HepG2 (cell line): Measurements from ENCODE around the gene MCFD2. TPM values are rescaled to one million over a fixed set of nuclear protein-coding genes. Genes with fewer than 3 reads are reported as not detected.
A peak's percentile ranks its signal among the peaks of the same experiment; 100 is the strongest.

Experiments used
- BCLAF1 ChIP-seq: fragments of 450-650 bp; IDR thresholded peaks from 2 replicates; pipeline ENCODE4 v1.6.1; 2017; ENCODE audit warnings: mild to moderate bottlenecking
- CBX1 ChIP-seq: IDR thresholded peaks from one replicate; pipeline ENCODE4 v1.6.1; 2016; ENCODE audit warnings: antibody characterized with exemption, low read depth
- FOSL1 ChIP-seq: sonication (generic); formaldehyde crosslinking; IDR thresholded peaks from 2 replicates; pipeline ENCODE4 v1.9.0; 2021; ENCODE audit warnings: missing genetic modification reagents, borderline replicate concordance
- NFE2L2 ChIP-seq: fragments of 150-350 bp; IDR thresholded peaks from 2 replicates; pipeline ENCODE4 v1.6.1; 2014; ENCODE audit warnings: low read length
- NFIC ChIP-seq: IDR thresholded peaks from 2 replicates; pipeline ENCODE4 v1.6.1; 2012; ENCODE audit warnings: mild to moderate bottlenecking, low read length, inconsistent platforms
- SMAD1 ChIP-seq: sonication (generic); formaldehyde crosslinking; IDR thresholded peaks from 2 replicates; pipeline ENCODE4 v1.4.0; 2020; ENCODE audit warnings: missing genetic modification reagents, low read depth, mild to moderate bottlenecking, borderline replicate concordance
- STAT5B ChIP-seq: sonication (generic); formaldehyde crosslinking; IDR thresholded peaks from 2 replicates; pipeline ENCODE4 v1.4.0; 2020; ENCODE audit warnings: missing genetic modification reagents
- TBX2 ChIP-seq: sonication (generic); formaldehyde crosslinking; IDR thresholded peaks from 2 replicates; pipeline ENCODE4 v1.5.0; 2020; ENCODE audit warnings: missing genetic modification reagents, mild to moderate bottlenecking, borderline replicate concordance
- ZNF20 ChIP-seq: sonication (generic); formaldehyde crosslinking; IDR thresholded peaks from 2 replicates; pipeline ENCODE4 v1.4.0; 2020; ENCODE audit warnings: mild to moderate bottlenecking, moderate library complexity, missing genetic modification reagents
- ZNF460 ChIP-seq: sonication (generic); formaldehyde crosslinking; IDR thresholded peaks from 2 replicates; pipeline ENCODE4 v1.5.1; 2020; ENCODE audit warnings: missing genetic modification reagents, mild to moderate bottlenecking, borderline replicate concordance
- ZNF503 ChIP-seq: sonication (generic); formaldehyde crosslinking; IDR thresholded peaks from 2 replicates; pipeline ENCODE4 v1.4.0; 2020; ENCODE audit warnings: missing genetic modification reagents
- ZNF549 ChIP-seq: sonication (generic); formaldehyde crosslinking; IDR thresholded peaks from 2 replicates; pipeline ENCODE4 v1.5.0; 2020; ENCODE audit warnings: missing genetic modification reagents
- ZNF720 ChIP-seq: sonication (generic); formaldehyde crosslinking; IDR thresholded peaks from 2 replicates; pipeline ENCODE4 v1.4.0; 2020; ENCODE audit warnings: missing genetic modification reagents
- ZNF788 ChIP-seq: sonication (generic); formaldehyde crosslinking; IDR thresholded peaks from 2 replicates; pipeline ENCODE4 v1.5.0; 2020; ENCODE audit warnings: mild to moderate bottlenecking, missing genetic modification reagents, borderline replicate concordance
- ZSCAN29 ChIP-seq: sonication (generic); formaldehyde crosslinking; conservative IDR thresholded peaks from 2 replicates; pipeline ENCODE4 v1.4.0; 2020; ENCODE audit warnings: mild to moderate bottlenecking, missing genetic modification reagents
- polyA plus RNA-seq, 8 experiments: library from polyadenylated mRNA; depleted of rRNA in 3 of 8; stranded (reverse) in 7 of 8; unstranded in 1 of 8; fragments of >200 nt; fragmentation: Illumina TruSeq in 4 of 8; extraction: Trizol in 4 of 8; gene quantifications; 2 replicates each; pipeline versions ENCODE4 v1.2.1 to v1.2.3, GENCODE V29; 2011 to 2016; ENCODE audit warnings: low read depth in 4 of 8, missing spikeins in 1 of 8, mixed read lengths in 1 of 8; ENCODE audit not compliant: insufficient read depth in 1 of 8
- total RNA-seq, 5 experiments: library from RNA; depleted of rRNA; stranded (reverse); fragments of >200 nt; fragmentation: Illumina TruSeq; extraction: Trizol; gene quantifications; 2 replicates each; pipeline ENCODE4 v1.2.3, GENCODE V29; 2016; ENCODE audit warnings: low read depth in 1 of 5
- TF ChIP-seq, protein P1 (sequence below): sonication (generic); formaldehyde crosslinking; IDR thresholded peaks from 2 replicates; pipeline ENCODE4 v1.4.0; 2020; ENCODE audit warnings: missing genetic modification reagents
- TF ChIP-seq, protein P2 (sequence below): conservative IDR thresholded peaks from 2 replicates; pipeline ENCODE4 v1.6.1; 2018; ENCODE audit warnings: missing genetic modification reagents
- TF ChIP-seq, protein P3 (sequence below): sonication (generic); formaldehyde crosslinking; IDR thresholded peaks from 2 replicates; pipeline ENCODE4 v1.5.0; 2020; ENCODE audit warnings: missing genetic modification reagents, mild to moderate bottlenecking, borderline replicate concordance

Gene MCFD2
- total and polyA plus RNA-seq, 2 of the 13 experiments (the other 11 are each of a cell fraction or from before 2014, with no cell fraction given), result 183 to 232 TPM

- TF ChIP-seq ZNF788 (CRISPR knock-in tag), result peak; percentile 81; the same call in 1 of the 2 replicates
- TF ChIP-seq ZNF20, result no peak
- no peak for TF ChIP-seq ZNF503
- TF ChIP-seq BCLAF1, result no peak
- TF ChIP-seq TBX2, result peak; percentile 82
- TF ChIP-seq STAT5B (CRISPR knock-in tag), result no peak; the same call in 1 of the 2 replicates
- TF ChIP-seq, protein P1, sequence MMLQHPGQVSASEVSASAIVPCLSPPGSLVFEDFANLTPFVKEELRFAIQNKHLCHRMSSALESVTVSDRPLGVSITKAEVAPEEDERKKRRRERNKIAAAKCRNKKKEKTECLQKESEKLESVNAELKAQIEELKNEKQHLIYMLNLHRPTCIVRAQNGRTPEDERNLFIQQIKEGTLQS (CRISPR knock-in tag), result peak; percentile 64; the same call in 1 of the 2 replicates
- TF ChIP-seq SMAD1 (CRISPR knock-in tag), result peak; percentile 91; the same call in 1 of the 2 replicates
- TF ChIP-seq CBX1, result no peak
- TF ChIP-seq FOSL1 (CRISPR knock-in tag), result 0 out of 2 replicates have a peak, but pooled peaks have one; percentile 31
- no peak for TF ChIP-seq NFE2L2
- TF ChIP-seq, protein P2, sequence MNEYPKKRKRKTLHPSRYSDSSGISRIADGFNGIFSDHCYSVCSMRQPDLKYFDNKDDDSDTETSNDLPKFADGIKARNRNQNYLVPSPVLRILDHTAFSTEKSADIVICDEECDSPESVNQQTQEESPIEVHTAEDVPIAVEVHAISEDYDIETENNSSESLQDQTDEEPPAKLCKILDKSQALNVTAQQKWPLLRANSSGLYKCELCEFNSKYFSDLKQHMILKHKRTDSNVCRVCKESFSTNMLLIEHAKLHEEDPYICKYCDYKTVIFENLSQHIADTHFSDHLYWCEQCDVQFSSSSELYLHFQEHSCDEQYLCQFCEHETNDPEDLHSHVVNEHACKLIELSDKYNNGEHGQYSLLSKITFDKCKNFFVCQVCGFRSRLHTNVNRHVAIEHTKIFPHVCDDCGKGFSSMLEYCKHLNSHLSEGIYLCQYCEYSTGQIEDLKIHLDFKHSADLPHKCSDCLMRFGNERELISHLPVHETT (CRISPR knock-in tag), result peak; percentile 85; the same call in 1 of the 2 replicates
- TF ChIP-seq NFIC, result no peak
- TF ChIP-seq ZNF720 (CRISPR knock-in tag), result no peak
- 0 out of 2 replicates have a peak, but pooled peaks have one; percentile 43 for TF ChIP-seq ZNF460 (CRISPR knock-in tag)
- TF ChIP-seq ZNF549 (CRISPR knock-in tag), result no peak
- TF ChIP-seq, protein P3, sequence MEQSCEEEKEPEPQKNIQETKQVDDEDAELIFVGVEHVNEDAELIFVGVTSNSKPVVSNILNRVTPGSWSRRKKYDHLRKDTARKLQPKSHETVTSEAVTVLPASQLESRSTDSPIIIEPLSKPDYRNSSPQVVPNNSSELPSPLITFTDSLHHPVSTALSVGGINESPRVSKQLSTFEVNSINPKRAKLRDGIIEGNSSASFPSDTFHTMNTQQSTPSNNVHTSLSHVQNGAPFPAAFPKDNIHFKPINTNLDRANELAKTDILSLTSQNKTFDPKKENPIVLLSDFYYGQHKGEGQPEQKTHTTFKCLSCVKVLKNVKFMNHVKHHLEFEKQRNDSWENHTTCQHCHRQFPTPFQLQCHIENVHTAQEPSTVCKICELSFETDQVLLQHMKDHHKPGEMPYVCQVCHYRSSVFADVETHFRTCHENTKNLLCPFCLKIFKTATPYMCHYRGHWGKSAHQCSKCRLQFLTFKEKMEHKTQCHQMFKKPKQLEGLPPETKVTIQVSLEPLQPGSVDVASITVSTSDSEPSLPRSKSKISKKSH (CRISPR knock-in tag), result peak; percentile 99
- no peak for TF ChIP-seq ZSCAN29 (CRISPR knock-in tag)
Measured at GRCh38 chr2:46915811-46916630, 415 bp upstream of the MCFD2 start (continued).
